H1 (cell line): ENCODE results near the gene ZBTB16. TPM values are rescaled to one million over a fixed set of nuclear protein-coding genes. Genes with fewer than 3 reads are reported as not detected.

Experiments used
- CTCF ChIA-PET: fragments of 300-600 bp; sonication (Branson Sonifier 250); formaldehyde crosslinking; loops from one replicate; lab custom pipeline; 2021; ENCODE audit not compliant: partially characterized antibody; lab: Charles Lee
- POLR2A ChIA-PET: fragments of 300-600 bp; sonication (Branson Sonifier 250); formaldehyde crosslinking; loops from one replicate; lab custom pipeline; 2021; ENCODE audit warnings: inconsistent platforms; ENCODE audit not compliant: partially characterized antibody; lab: Charles Lee
- DNase-seq, 2 experiments: peaks; one replicate each; pipeline versions ENCODE4 v3.0.0 to v3.0.0-alpha.2; 2010 to 2022; ENCODE audit warnings: low spot score in 2 of 2, low read depth in 1 of 2, mixed read lengths in 1 of 2
- FAIRE-seq: peaks from 2 replicates; lab custom pipeline; 2011; peaks lifted over from hg19 to GRCh38; lab: Jason Lieb, UNC
- H2AFZ ChIP-seq: 2 replicates; pipeline ENCODE4 v1.8.1; 2012; ENCODE audit warnings: low read length, inconsistent platforms
- H2AK5ac ChIP-seq: 2 replicates; pipeline ENCODE4 v1.6.1; 2013; ENCODE audit warnings: low read depth, low read length
- H2BK120ac ChIP-seq: replicated peaks from 2 replicates; pipeline ENCODE3; 2013; ENCODE audit warnings: low read depth, low read length, inconsistent platforms
- H2BK12ac ChIP-seq: 2 replicates; pipeline ENCODE4 v1.6.1; 2013; ENCODE audit warnings: low read depth, low read length
- H2BK15ac ChIP-seq: 2 replicates; pipeline ENCODE4 v1.6.1; 2013; ENCODE audit warnings: low read length
- H2BK20ac ChIP-seq: 2 replicates; pipeline ENCODE4 v1.6.1; 2013; ENCODE audit warnings: low read length
- H2BK5ac ChIP-seq: 2 replicates; pipeline ENCODE4 v1.6.1; 2013; ENCODE audit warnings: low read depth, low read length
- H3K14ac ChIP-seq: 2 replicates; pipeline ENCODE4 v1.6.1; 2013; ENCODE audit warnings: inconsistent platforms; ENCODE audit not compliant: insufficient read length
- H3K18ac ChIP-seq: 2 replicates; pipeline ENCODE4 v1.6.1; 2013; ENCODE audit warnings: low read length; ENCODE audit errors: extremely low read depth
- H3K23ac ChIP-seq: 2 replicates; pipeline ENCODE4 v1.6.1; 2013; ENCODE audit warnings: inconsistent platforms; ENCODE audit not compliant: insufficient read length
- H3K23me2 ChIP-seq: 2 replicates; pipeline ENCODE4 v1.6.1; 2013; ENCODE audit warnings: low read depth, low read length
- H3K27ac ChIP-seq: 2 replicates; pipeline ENCODE4 v1.6.1; 2011; ENCODE audit warnings: low read depth, low read length, inconsistent platforms
- H3K27me3 ChIP-seq, 4 experiments: replicated peaks in 1 of 4; 1 replicate in 1 of 4; 2 replicates in 3 of 4; pipeline versions ENCODE4 v1.6.1 to v1.8.1; 2011 to 2013; ENCODE audit warnings: low read length in 3 of 4, mild to moderate bottlenecking in 3 of 4, inconsistent platforms in 2 of 4, mixed read lengths in 2 of 4, moderate library complexity in 1 of 4; ENCODE audit not compliant: control insufficient read depth in 3 of 4, insufficient read depth in 3 of 4; ENCODE audit errors: extremely low read depth in 1 of 4
- H3K36me3 ChIP-seq, 4 experiments: 2 replicates each; pipeline versions ENCODE4 v1.6.1 to v1.8.1; 2011 to 2013; ENCODE audit warnings: mild to moderate bottlenecking in 4 of 4, low read length in 3 of 4, moderate library complexity in 2 of 4, control low read depth in 1 of 4, inconsistent platforms in 1 of 4; ENCODE audit not compliant: insufficient read depth in 4 of 4, control insufficient read depth in 2 of 4
- H3K4ac ChIP-seq: replicated peaks from 2 replicates; pipeline ENCODE3; 2013; ENCODE audit warnings: low read length, low read depth, mixed read lengths, inconsistent platforms; ENCODE audit not compliant: insufficient read length
- H3K4me1 ChIP-seq, 4 experiments: replicated peaks in 1 of 4; 1 replicate in 1 of 4; 2 replicates in 3 of 4; pipeline versions ENCODE4 v1.6.1 to v1.8.1; 2011 to 2013; ENCODE audit warnings: low read length in 3 of 4, inconsistent platforms in 2 of 4, mixed read lengths in 1 of 4; ENCODE audit not compliant: insufficient read depth in 4 of 4, control insufficient read depth in 3 of 4
- H3K4me2 ChIP-seq, 2 experiments: 2 replicates each; pipeline versions ENCODE4 v1.6.1 to v1.8.1; 2011 to 2013; ENCODE audit warnings: low read depth in 2 of 2, low read length in 2 of 2, control low read depth in 1 of 2, inconsistent platforms in 1 of 2, mild to moderate bottlenecking in 1 of 2; ENCODE audit not compliant: insufficient read depth in 1 of 2
- H3K4me3 ChIP-seq, 4 experiments: fragments of 200-600, 300-600 bp in 1 of 4; sonication (generic), shearing (Covaris generic), sonication (Bioruptor Twin) in 1 of 4; 2 replicates each; pipeline versions ENCODE4 v1.5.1 to v1.8.1; 2011 to 2016; ENCODE audit warnings: low read length in 4 of 4, low read depth in 3 of 4, control low read depth in 2 of 4, inconsistent platforms in 2 of 4, mild to moderate bottlenecking in 2 of 4, mixed read lengths in 1 of 4, moderate library complexity in 1 of 4; ENCODE audit not compliant: insufficient read depth in 2 of 4; ENCODE audit errors: extremely low read depth in 1 of 4
- H3K56ac ChIP-seq: replicated peaks from 2 replicates; pipeline ENCODE3; 2013; ENCODE audit warnings: low read depth, mild to moderate bottlenecking, mixed read lengths, low read length, inconsistent platforms; ENCODE audit not compliant: insufficient read length
- H3K79me1 ChIP-seq: 2 replicates; pipeline ENCODE4 v1.6.1; 2013; ENCODE audit warnings: low read depth, low read length, control low read depth
- H3K79me2 ChIP-seq, 2 experiments: 2 replicates each; pipeline versions ENCODE4 v1.6.1 to v1.8.1; 2012 to 2013; ENCODE audit warnings: low read length in 2 of 2, mild to moderate bottlenecking in 2 of 2, inconsistent platforms in 1 of 2; ENCODE audit not compliant: insufficient read depth in 2 of 2, control insufficient read depth in 1 of 2
- H3K9ac ChIP-seq, 4 experiments: replicated peaks in 1 of 4; 1 replicate in 1 of 4; 2 replicates in 3 of 4; pipeline versions ENCODE4 v1.6.1 to v1.8.1; 2011 to 2013; ENCODE audit warnings: low read depth in 3 of 4, low read length in 3 of 4, control low read depth in 2 of 4, mild to moderate bottlenecking in 2 of 4, moderate library complexity in 2 of 4, inconsistent platforms in 1 of 4; ENCODE audit errors: extremely low read depth in 1 of 4
- H3K9me3 ChIP-seq, 2 experiments: 2 replicates each; pipeline versions ENCODE4 v1.6.1 to v1.8.1; 2012 to 2013; ENCODE audit warnings: mild to moderate bottlenecking in 2 of 2, moderate library complexity in 2 of 2, control low read depth in 1 of 2, inconsistent platforms in 1 of 2, low read depth in 1 of 2, low read length in 1 of 2, mixed read lengths in 1 of 2; ENCODE audit not compliant: insufficient read depth in 2 of 2
- H4K20me1 ChIP-seq, 2 experiments: replicated peaks in 1 of 2; 2 replicates each; pipeline versions ENCODE3 to v1.8.1; 2011 to 2013; ENCODE audit warnings: inconsistent platforms in 2 of 2, low read length in 2 of 2, mild to moderate bottlenecking in 1 of 2; ENCODE audit not compliant: insufficient read depth in 2 of 2, control insufficient read depth in 1 of 2
- H4K5ac ChIP-seq: 2 replicates; pipeline ENCODE4 v1.6.1; 2013; ENCODE audit warnings: low read length, low read depth, mixed read lengths, inconsistent platforms; ENCODE audit not compliant: insufficient read length
- H4K8ac ChIP-seq: 2 replicates; pipeline ENCODE4 v1.8.0; 2013; ENCODE audit warnings: mild to moderate bottlenecking, moderate library complexity, low read length, inconsistent platforms; ENCODE audit not compliant: insufficient read depth; ENCODE audit errors: extremely low read depth
- H4K91ac ChIP-seq: replicated peaks from 2 replicates; pipeline ENCODE3; 2013; ENCODE audit warnings: low read length, mixed read lengths, inconsistent platforms; ENCODE audit not compliant: insufficient read length
- ATF2 ChIP-seq: IDR thresholded peaks from 2 replicates; pipeline ENCODE4 v1.6.1; 2012; ENCODE audit warnings: low read length, inconsistent platforms
- CHD2 ChIP-seq: IDR thresholded peaks from 2 replicates; pipeline ENCODE4 v1.6.1; 2012; ENCODE audit warnings: low read length, improper control_type of control experiment
- FOSL1 ChIP-seq: IDR thresholded peaks from 2 replicates; pipeline ENCODE4 v1.6.1; 2011; ENCODE audit warnings: mild to moderate bottlenecking, low read depth, low read length, moderate library complexity; ENCODE audit not compliant: insufficient read depth
- HDAC2 ChIP-seq, 2 experiments: fragments of 300-600 bp in 1 of 2; sonication (generic) in 1 of 2; IDR thresholded peaks; 2 replicates each; pipeline ENCODE4 v1.6.1; 2011 to 2012; ENCODE audit warnings: low read depth in 2 of 2, low read length in 2 of 2, mild to moderate bottlenecking in 2 of 2, moderate library complexity in 2 of 2, borderline replicate concordance in 1 of 2, inconsistent platforms in 1 of 2
- JUND ChIP-seq: IDR thresholded peaks from 2 replicates; pipeline ENCODE4 v1.6.1; 2011; ENCODE audit warnings: mild to moderate bottlenecking, improper control_type of control experiment, low read length
- PHF8 ChIP-seq: fragments of 200-600 bp; sonication (generic); conservative IDR thresholded peaks from 2 replicates; pipeline ENCODE4 v1.7.1; 2012; ENCODE audit warnings: low read depth, mild to moderate bottlenecking, inconsistent platforms, low read length, moderate library complexity
- POU5F1 ChIP-seq: IDR thresholded peaks from 2 replicates; pipeline ENCODE4 v1.6.1; 2011; ENCODE audit warnings: low read depth, mild to moderate bottlenecking, low read length, moderate library complexity
- SIN3A ChIP-seq, 2 experiments: IDR thresholded peaks in 1 of 2; conservative IDR thresholded peaks in 1 of 2; 2 replicates each; pipeline ENCODE4 v1.6.1; 2011 to 2012; ENCODE audit warnings: low read length in 2 of 2, improper control_type of control experiment in 1 of 2, low read depth in 1 of 2, mild to moderate bottlenecking in 1 of 2
- TAF7 ChIP-seq: optimal IDR thresholded peaks from 2 replicates; pipeline ENCODE3; 2011; ENCODE audit warnings: low read depth, mild to moderate bottlenecking, inconsistent platforms, low read length, moderate library complexity, borderline replicate concordance
- TCF12 ChIP-seq: IDR thresholded peaks from 2 replicates; pipeline ENCODE4 v1.6.1; 2011; ENCODE audit warnings: low read depth, mild to moderate bottlenecking, low read length
- WGBS, 2 experiments: shearing (Covaris generic) in 1 of 2; methylation state at CpG; one replicate each; pipeline versions ENCODE4 v1.1.6 to v1.1.7; 2013 to 2015; ENCODE audit warnings: low lambda C conversion rate in 2 of 2, mixed read lengths in 2 of 2, inconsistent platforms in 1 of 2, low coverage in 1 of 2, missing lambda C conversion rate in 1 of 2; ENCODE audit not compliant: insufficient replicate concordance in 2 of 2, insufficient coverage in 1 of 2, insufficient read length in 1 of 2; ENCODE audit errors: extremely low coverage in 1 of 2, missing lambda C conversion rate in 1 of 2; 5-methylcytosine and 5-hydroxymethylcytosine counted together
- polyA plus RNA-seq, 7 experiments: library from polyadenylated mRNA; depleted of rRNA in 3 of 7; stranded (reverse) in 5 of 7; unstranded in 2 of 7; fragments of >200 nt in 5 of 7; fragments of 200-250 nt in 2 of 7; gene quantifications; 1 replicate in 5 of 7; 2 replicates in 1 of 7; 4 replicates in 1 of 7; pipeline versions ENCODE4 v1.2.1 to v1.2.3, GENCODE V29; 2011 to 2013; ENCODE audit warnings: missing spikeins in 2 of 7, mixed read lengths in 2 of 7
- total RNA-seq: library from RNA; stranded (reverse); fragmentation: NEBNext Ultra II Directional; extraction: Animal tissue kit (Norgen Biotek cat#: 25700); gene quantifications from 2 replicates; pipeline ENCODE4 v1.2.1, GENCODE V29; 2021

The ZBTB16 gene
- total and polyA plus RNA-seq, 2 of the 8 experiments (the other 6 are each of a cell fraction or from before 2014, with no cell fraction given): 0.12 to 0.61 TPM

- Histone ChIP-seq H3K79me2 (no peaks in the 10 kb centered on the region), H3K27me3 (no peaks in the 10 kb centered on the region), H3K23me2 (no peaks in the 10 kb centered on the region), H3K18ac (no peak overlapping the region), H2BK120ac (no peak overlapping the region), H3K9ac (no peak overlapping the region), H3K4me1 (peaks cover 0 to 4% (median 0%) of the 10 kb centered on the region in 4 experiments; a peak in 1 of 7 replicates), H4K91ac (no peak overlapping the region), H3K4ac (no peak overlapping the region), H2BK20ac (no peak overlapping the region), H3K36me3 (no peaks in the 10 kb centered on the region), H3K79me1 (no peaks in the 10 kb centered on the region), H3K23ac (no peak overlapping the region), H2AFZ (no peak overlapping the region), H3K4me3 (no peak overlapping the region), H3K56ac (no peak overlapping the region), H2BK15ac (no peak overlapping the region), H4K8ac (no peak overlapping the region), H4K20me1 (no peaks in the 10 kb centered on the region), H2BK5ac (no peak overlapping the region), H2BK12ac (no peak overlapping the region), H3K4me2 (no peak overlapping the region), H3K9me3 (no peaks in the 10 kb centered on the region), H4K5ac (no peak overlapping the region), H2AK5ac (no peak overlapping the region), H3K14ac (no peak overlapping the region), H3K27ac (no peak overlapping the region)
- WGBS, 2 experiments: 89% methylated on average over 7 of the region's 7 CpGs; no CpG with 5 or more reads in 1 of the 2 experiments
- CTCF ChIA-PET: interaction anchor here (0.8 to 1.0 kb wide), 2 partner anchors 8 to 101 kb away, joined by 3 read pairs; no protein-coding TSS in a partner anchor
- no peak for DNase-seq
- POLR2A ChIA-PET: interaction anchor here (1.2 kb wide), 1 partner anchor 12 kb away, joined by 3 read pairs; no protein-coding TSS in a partner anchor
- no peak for TF ChIP-seq PHF8
- TF ChIP-seq POU5F1: no peak
- no peak for TF ChIP-seq JUND
- no peak for TF ChIP-seq TCF12
- no peak for TF ChIP-seq FOSL1
- no peak for TF ChIP-seq SIN3A (conservative IDR thresholded peaks at IDR 0.05 in 1 of 2, IDR thresholded peaks at IDR 0.05 in 1 of 2; ENCODE audit: low read depth in 1 of 2, low read length in 2 of 2)
- no peak for TF ChIP-seq CHD2
- TF ChIP-seq ATF2: no peak
- no peak for TF ChIP-seq HDAC2 (IDR thresholded peaks at IDR 0.05; ENCODE audit: borderline replicate concordance in 1 of 2, low read depth in 2 of 2, low read length in 2 of 2)
- TF ChIP-seq TAF7: no peak
- no peak for FAIRE-seq
These were observed 71.2 kb downstream of the ZBTB16 start for GRCh38 chr11:114130629-114131277.
